ENCODE results near the gene ECHDC3. TPM values are rescaled to one million over a fixed set of nuclear protein-coding genes. Genes with fewer than 3 reads are reported as not detected.
"Not testable (repeated sequence)": the region's sequence is repeated elsewhere in the genome, so short reads cannot be mapped to it uniquely, and the experiment has no call there.

Gene ECHDC3
- total RNA-seq, 6 experiments from 2014 or later: 0.10 to 1.4 (median 0.23) TPM; not detected in 1

DNA sequence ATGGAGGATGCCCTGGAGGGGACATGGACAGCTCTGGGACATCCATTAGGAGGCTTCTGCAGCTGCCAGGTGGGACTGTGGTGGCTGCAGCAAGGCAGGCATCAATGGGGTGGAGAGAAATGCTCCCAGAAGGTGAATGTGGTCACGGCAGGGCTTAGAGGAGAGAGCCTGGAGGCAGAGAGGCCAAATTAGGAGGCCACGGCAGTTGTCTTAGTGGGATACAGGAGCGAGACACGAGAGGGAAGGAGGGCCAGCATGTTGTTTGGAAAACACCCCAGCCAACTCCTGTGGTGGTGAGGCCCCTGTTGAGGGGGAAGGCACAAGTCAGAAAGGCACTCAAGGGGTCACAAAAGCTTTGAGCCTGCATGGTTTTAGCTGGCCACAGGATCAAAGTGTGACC, 14.6 kb upstream of the ECHDC3 start:
- DNase-seq: no peak
- Mint-ChIP-seq H3K4me1 (ENCODE audit: low read depth) (peaks cover 8% of the 10 kb centered on the region), H3K9me3 (peaks cover 5% of the 10 kb centered on the region), H3K27ac (no peak overlapping the region), H3K4me3 (no peak overlapping the region), H3K27me3 (ENCODE audit: insufficient read depth) (peaks cover 9% of the 10 kb centered on the region), H3K36me3 (ENCODE audit: low read depth) (no peaks in the 10 kb centered on the region)
- TF ChIP-seq, protein P1, sequence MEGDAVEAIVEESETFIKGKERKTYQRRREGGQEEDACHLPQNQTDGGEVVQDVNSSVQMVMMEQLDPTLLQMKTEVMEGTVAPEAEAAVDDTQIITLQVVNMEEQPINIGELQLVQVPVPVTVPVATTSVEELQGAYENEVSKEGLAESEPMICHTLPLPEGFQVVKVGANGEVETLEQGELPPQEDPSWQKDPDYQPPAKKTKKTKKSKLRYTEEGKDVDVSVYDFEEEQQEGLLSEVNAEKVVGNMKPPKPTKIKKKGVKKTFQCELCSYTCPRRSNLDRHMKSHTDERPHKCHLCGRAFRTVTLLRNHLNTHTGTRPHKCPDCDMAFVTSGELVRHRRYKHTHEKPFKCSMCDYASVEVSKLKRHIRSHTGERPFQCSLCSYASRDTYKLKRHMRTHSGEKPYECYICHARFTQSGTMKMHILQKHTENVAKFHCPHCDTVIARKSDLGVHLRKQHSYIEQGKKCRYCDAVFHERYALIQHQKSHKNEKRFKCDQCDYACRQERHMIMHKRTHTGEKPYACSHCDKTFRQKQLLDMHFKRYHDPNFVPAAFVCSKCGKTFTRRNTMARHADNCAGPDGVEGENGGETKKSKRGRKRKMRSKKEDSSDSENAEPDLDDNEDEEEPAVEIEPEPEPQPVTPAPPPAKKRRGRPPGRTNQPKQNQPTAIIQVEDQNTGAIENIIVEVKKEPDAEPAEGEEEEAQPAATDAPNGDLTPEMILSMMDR (IDR thresholded peaks at IDR 0.05): no peak

- peaks cover 5% of the 10 kb centered on the region for H3K9me3 Mint-ChIP-seq
- H3K4me3 Mint-ChIP-seq: no peak overlapping the region
- H3K4me1 Mint-ChIP-seq (ENCODE audit: low read depth): peaks cover 8% of the 10 kb centered on the region
- TF ChIP-seq, protein P1 (IDR thresholded peaks at IDR 0.05): no peak
- peaks cover 9% of the 10 kb centered on the region for H3K27me3 Mint-ChIP-seq (ENCODE audit: insufficient read depth)
- no peak for DNase-seq
- no peak overlapping the region for H3K27ac Mint-ChIP-seq
- H3K36me3 Mint-ChIP-seq (ENCODE audit: low read depth): no peaks in the 10 kb centered on the region
These were observed 13.8 kb upstream of the ECHDC3 start for GRCh38 chr10:11728353-11728752.

DNA sequence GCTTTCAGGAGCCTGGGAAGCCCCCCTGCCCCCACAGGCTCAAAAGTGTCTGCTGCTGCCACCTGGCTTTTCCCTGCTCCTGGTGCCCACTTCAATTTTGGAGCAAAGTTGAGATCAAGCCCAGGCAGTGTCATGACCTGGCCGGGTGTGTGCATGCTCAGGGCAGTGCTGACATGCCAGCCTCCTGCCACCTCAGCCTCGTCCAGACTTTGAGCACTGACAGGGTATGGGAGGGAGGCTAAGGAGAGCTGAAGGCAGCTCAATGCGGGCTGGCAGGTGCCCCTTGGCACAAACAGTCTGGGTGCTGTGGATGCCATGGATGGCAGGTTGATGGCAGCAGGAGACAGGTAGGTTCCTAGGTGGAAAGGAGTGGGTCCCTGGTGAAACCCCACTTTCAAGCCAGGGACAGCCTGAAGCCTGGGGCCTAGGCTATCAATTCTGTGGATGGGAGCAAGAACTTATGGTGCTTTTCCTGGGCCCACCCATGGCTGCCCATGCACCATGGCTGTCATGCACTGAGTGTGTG, 12.3 kb upstream of the ECHDC3 start:
- Mint-ChIP-seq H3K4me3 (no peak overlapping the region), H3K27ac (no peak overlapping the region), H3K4me1 (ENCODE audit: low read depth) (peaks cover 7% of the 10 kb centered on the region), H3K27me3 (ENCODE audit: insufficient read depth) (peaks cover 9% of the 10 kb centered on the region), H3K36me3 (ENCODE audit: low read depth) (no peaks in the 10 kb centered on the region), H3K9me3 (peaks cover 5% of the 10 kb centered on the region)
- no peak for DNase-seq
- TF ChIP-seq, protein P1 (IDR thresholded peaks at IDR 0.05): no peak

- no peak for DNase-seq
- no peaks in the 10 kb centered on the region for H3K4me1 Mint-ChIP-seq (ENCODE audit: low read depth)
These were observed 11.4 kb upstream of the ECHDC3 start for GRCh38 chr10:11730779-11731178.

DNA sequence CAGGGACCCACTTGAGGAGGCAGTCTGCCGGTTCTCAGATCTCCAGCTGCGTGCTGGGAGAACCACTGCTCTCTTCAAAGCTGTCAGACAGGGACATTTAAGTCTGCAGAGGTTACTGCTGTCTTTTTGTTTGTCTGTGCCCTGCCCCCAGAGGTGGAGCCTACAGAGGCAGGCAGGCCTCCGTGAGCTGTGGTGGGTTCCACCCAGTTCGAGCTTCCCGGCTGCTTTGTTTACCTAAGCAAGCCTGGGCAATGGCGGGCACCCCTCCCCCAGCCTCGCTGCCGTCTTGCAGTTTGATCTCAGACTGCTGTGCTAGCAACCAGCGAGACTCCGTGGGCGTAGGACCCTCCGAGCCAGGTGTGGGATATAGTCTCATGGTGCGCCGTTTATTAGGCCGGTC, 5.4 kb upstream of the ECHDC3 start:
- not testable (repeated sequence) for DNase-seq; H3K4me3 Mint-ChIP-seq; H3K4me1 Mint-ChIP-seq (ENCODE audit: low read depth); H3K36me3 Mint-ChIP-seq (ENCODE audit: low read depth); H3K9me3 Mint-ChIP-seq; H3K27ac Mint-ChIP-seq
- peaks cover 18% of the 10 kb centered on the region; the same call in 1 of the 2 replicates for H3K27me3 Mint-ChIP-seq (ENCODE audit: insufficient read depth)

More at GRCh38 chr10:11730779-11731178, 11.4 kb upstream of the ECHDC3 start:
- TF ChIP-seq, protein P1 (IDR thresholded peaks at IDR 0.05): no peak
- Mint-ChIP-seq H3K9me3 (peaks cover 5% of the 10 kb centered on the region), H3K27me3 (ENCODE audit: insufficient read depth) (peaks cover 6% of the 10 kb centered on the region), H3K4me3 (no peak overlapping the region), H3K36me3 (ENCODE audit: low read depth) (no peaks in the 10 kb centered on the region), H3K27ac (no peak overlapping the region)

- not testable (repeated sequence) for H3K27ac Mint-ChIP-seq; H3K36me3 Mint-ChIP-seq (ENCODE audit: low read depth); H3K4me3 Mint-ChIP-seq; H3K9me3 Mint-ChIP-seq; DNase-seq; H3K4me1 Mint-ChIP-seq (ENCODE audit: low read depth)
- H3K27me3 Mint-ChIP-seq (ENCODE audit: insufficient read depth): peaks cover 18% of the 10 kb centered on the region; the same call in 1 of the 2 replicates
These were observed 4.7 kb upstream of the ECHDC3 start for GRCh38 chr10:11737258-11738032.
